Rectal smooth muscle tissue (tissue), 1 donor: ENCODE data around the gene SMG7.

Experiments used
- H3K27ac ChIP-seq: one replicate; pipeline ENCODE4 v1.7.0; 2013; ENCODE audit warnings: low read depth, low read length, inconsistent platforms
- H3K27me3 ChIP-seq: one replicate; pipeline ENCODE4 v1.7.0; 2013; ENCODE audit warnings: low read length; ENCODE audit not compliant: control insufficient read depth, insufficient read depth
- H3K36me3 ChIP-seq: one replicate; pipeline ENCODE4 v1.7.0; 2013; ENCODE audit warnings: low read length; ENCODE audit not compliant: control insufficient read depth, insufficient read depth
- H3K4me1 ChIP-seq: one replicate; pipeline ENCODE4 v1.7.0; 2013; ENCODE audit warnings: low read length; ENCODE audit not compliant: control insufficient read depth, insufficient read depth
- H3K4me3 ChIP-seq: one replicate; pipeline ENCODE4 v1.7.0; 2013; ENCODE audit warnings: low read length
- H3K9ac ChIP-seq: one replicate; pipeline ENCODE4 v1.7.0; 2013; ENCODE audit warnings: low read length

SMG7 gene

GRCh38 chr1:183493540-183494245, 21.4 kb downstream of the SMG7 start:
- Histone ChIP-seq H3K4me3 (no peak overlapping the region), H3K4me1 (no peaks in the 10 kb centered on the region), H3K9ac (no peak overlapping the region), H3K36me3 (no peaks in the 10 kb centered on the region), H3K27me3 (no peaks in the 10 kb centered on the region), H3K27ac (no peak overlapping the region)

- Histone ChIP-seq H3K27me3 (no peaks in the 10 kb centered on the region), H3K36me3 (no peaks in the 10 kb centered on the region), H3K9ac (no peak overlapping the region), H3K4me1 (no peaks in the 10 kb centered on the region), H3K4me3 (no peak overlapping the region), H3K27ac (no peak overlapping the region)
Observed at GRCh38 chr1:183495420-183495819, 23.1 kb downstream of the SMG7 start.

GRCh38 chr1:183497218-183497617, 24.9 kb downstream of the SMG7 start:
- H3K27ac ChIP-seq = no peak overlapping the region
- H3K9ac ChIP-seq = no peak overlapping the region
- no peaks in the 10 kb centered on the region for H3K36me3 ChIP-seq
- peaks cover 1% of the 10 kb centered on the region for H3K4me1 ChIP-seq
- no peaks in the 10 kb centered on the region for H3K27me3 ChIP-seq
- no peak overlapping the region for H3K4me3 ChIP-seq

GRCh38 chr1:183498342-183498991, 26.2 kb downstream of the SMG7 start:
- peaks cover 5% of the 10 kb centered on the region for H3K4me1 ChIP-seq
- H3K27me3 ChIP-seq = no peaks in the 10 kb centered on the region
- H3K27ac ChIP-seq = no peak overlapping the region
- no peak overlapping the region for H3K4me3 ChIP-seq
- H3K9ac ChIP-seq = no peak overlapping the region
- H3K36me3 ChIP-seq = no peaks in the 10 kb centered on the region

- H3K27ac ChIP-seq = no peak overlapping the region
Observed at GRCh38 chr1:183505454-183506089, 33.3 kb downstream of the SMG7 start.

GRCh38 chr1:183506561-183506960, 34.3 kb downstream of the SMG7 start:
- Histone ChIP-seq H3K27ac (no peak overlapping the region), H3K27me3 (no peaks in the 10 kb centered on the region), H3K9ac (no peak overlapping the region), H3K4me1 (peaks cover 5% of the 10 kb centered on the region), H3K36me3 (no peaks in the 10 kb centered on the region), H3K4me3 (no peak overlapping the region)

More at GRCh38 chr1:183505454-183506089, 33.3 kb downstream of the SMG7 start:
- peaks cover 5% of the 10 kb centered on the region for H3K4me1 ChIP-seq
- H3K4me3 ChIP-seq = no peak overlapping the region
- H3K9ac ChIP-seq = no peak overlapping the region
- H3K36me3 ChIP-seq = no peaks in the 10 kb centered on the region
- H3K27me3 ChIP-seq = no peaks in the 10 kb centered on the region

GRCh38 chr1:183508694-183509093, 36.4 kb downstream of the SMG7 start:
- no peaks in the 10 kb centered on the region for H3K4me1 ChIP-seq
- H3K27ac ChIP-seq = no peak overlapping the region
- no peaks in the 10 kb centered on the region for H3K27me3 ChIP-seq

GRCh38 chr1:183512450-183512849, 40.2 kb downstream of the SMG7 start:
- Histone ChIP-seq H3K27ac (no peak overlapping the region), H3K9ac (no peak overlapping the region), H3K36me3 (no peaks in the 10 kb centered on the region), H3K4me1 (peaks cover 9% of the 10 kb centered on the region), H3K4me3 (no peak overlapping the region), H3K27me3 (no peaks in the 10 kb centered on the region)

More at GRCh38 chr1:183508694-183509093, 36.4 kb downstream of the SMG7 start:
- H3K4me3 ChIP-seq = no peak overlapping the region
- no peaks in the 10 kb centered on the region for H3K36me3 ChIP-seq
- no peak overlapping the region for H3K9ac ChIP-seq

- Histone ChIP-seq H3K4me3 (no peak overlapping the region), H3K27me3 (no peaks in the 10 kb centered on the region), H3K27ac (no peak overlapping the region), H3K9ac (no peak overlapping the region), H3K36me3 (no peaks in the 10 kb centered on the region), H3K4me1 (peaks cover 9% of the 10 kb centered on the region)
Observed at GRCh38 chr1:183514235-183514634, 41.9 kb downstream of the SMG7 start.

- Histone ChIP-seq H3K36me3 (no peaks in the 10 kb centered on the region), H3K4me1 (peaks cover 9% of the 10 kb centered on the region), H3K27me3 (no peaks in the 10 kb centered on the region), H3K27ac (peak overlapping the region; percentile 19), H3K9ac (no peak overlapping the region), H3K4me3 (no peak overlapping the region)
Observed at GRCh38 chr1:183515002-183515689, 42.8 kb downstream of the SMG7 start.

- Histone ChIP-seq H3K27ac (no peak overlapping the region), H3K27me3 (no peaks in the 10 kb centered on the region), H3K4me3 (no peak overlapping the region), H3K36me3 (no peaks in the 10 kb centered on the region), H3K4me1 (peaks cover 9% of the 10 kb centered on the region), H3K9ac (no peak overlapping the region)
Observed at GRCh38 chr1:183516725-183517124, 44.4 kb downstream of the SMG7 start.

- H3K4me3 ChIP-seq = no peak overlapping the region
- no peak overlapping the region for H3K9ac ChIP-seq
- no peaks in the 10 kb centered on the region for H3K27me3 ChIP-seq
- no peaks in the 10 kb centered on the region for H3K36me3 ChIP-seq
- H3K27ac ChIP-seq = no peak overlapping the region
- peaks cover 9% of the 10 kb centered on the region for H3K4me1 ChIP-seq
Observed at GRCh38 chr1:183517401-183517800, 45.1 kb downstream of the SMG7 start.
